GM12878 (cell line): ENCODE measurements around the gene KIF21B. TPM values are rescaled to one million over a fixed set of nuclear protein-coding genes. Genes with fewer than 3 reads are reported as not detected.

Experiments
- ATAC-seq: fragments of 200-7000 bp; cut with Tn5 transposase; 3 replicates; pipeline ENCODE4 v1.9.1; 2020; ENCODE audit warnings: mild to moderate bottlenecking, moderate library complexity
- BruUV-seq: library from RNA; stranded (reverse); fragments of 400-500 nt; replicated peaks from 2 replicates; lab custom pipeline; 2021; lab: Mats Ljungman, UMichigan
- CTCF ChIA-PET: fragments of 300-600 bp; sonication (Branson Sonifier 250); formaldehyde crosslinking; extraction: SDS; loops from one replicate; lab custom pipeline; 2021; ENCODE audit warnings: inconsistent platforms; lab: Yijun Ruan, JAX
- POLR2A ChIA-PET: fragments of 350-600 bp; formaldehyde crosslinking; extraction: SDS; loops from one replicate; lab custom pipeline; 2021; ENCODE audit warnings: inconsistent platforms; lab: Charles Lee
- RAD21 ChIA-PET: fragments of 300-600 bp; sonication (Branson Sonifier 250); formaldehyde crosslinking; loops from one replicate; lab custom pipeline; 2023; ENCODE audit warnings: antibody characterized with exemption; ENCODE audit not compliant: unreplicated experiment; lab: Charles Lee
- SMC1A ChIA-PET: fragments of 300-600 bp; sonication (Branson Sonifier 250); formaldehyde crosslinking; loops from one replicate; lab custom pipeline; 2023; ENCODE audit not compliant: unreplicated experiment, uncharacterized antibody; lab: Charles Lee
- DNase-seq: peaks from one replicate; pipeline ENCODE4 v3.0.0-alpha.2; 2011; ENCODE audit warnings: low read depth, low spot score
- FAIRE-seq: peaks from 3 replicates; lab custom pipeline; 2011; peaks lifted over from hg19 to GRCh38; lab: Jason Lieb, UNC
- H2AFZ ChIP-seq: 2 replicates; pipeline ENCODE4 v1.6.0; 2011; ENCODE audit warnings: low read depth, low read length, control low read depth; ENCODE audit not compliant: control insufficient read depth
- H3K27ac ChIP-seq: 2 replicates; pipeline ENCODE4 v1.5.1; 2011; ENCODE audit warnings: control low read depth; ENCODE audit not compliant: control insufficient read depth, insufficient read depth
- H3K27me3 ChIP-seq, 2 experiments: replicated peaks in 1 of 2; 2 replicates each; pipeline versions ENCODE4 v1.6.0 to v1.6.1; 2011; ENCODE audit warnings: low read length in 1 of 2; ENCODE audit not compliant: control insufficient read depth in 2 of 2, insufficient read depth in 2 of 2
- H3K36me3 ChIP-seq, 2 experiments: 2 replicates each; pipeline ENCODE4 v1.5.1; 2011; ENCODE audit warnings: low read length in 1 of 2; ENCODE audit not compliant: control insufficient read depth in 2 of 2, insufficient read depth in 2 of 2
- H3K4me1 ChIP-seq: 2 replicates; pipeline ENCODE4 v1.6.1; 2011; ENCODE audit warnings: mild to moderate bottlenecking, low read length, moderate library complexity, mixed read lengths; ENCODE audit not compliant: control insufficient read depth, insufficient read depth
- H3K4me2 ChIP-seq: 2 replicates; pipeline ENCODE4 v1.6.0; 2011; ENCODE audit warnings: control low read depth; ENCODE audit not compliant: control insufficient read depth, insufficient read depth
- H3K4me3 ChIP-seq: fragments of 200-600 bp; sonication (generic); 2 replicates; pipeline ENCODE4 v1.5.1; 2016
- H3K79me2 ChIP-seq: 2 replicates; pipeline ENCODE4 v1.6.0; 2011; ENCODE audit warnings: low read length; ENCODE audit not compliant: control insufficient read depth, insufficient read depth
- H3K9ac ChIP-seq: 2 replicates; pipeline ENCODE4 v1.8.0; 2011; ENCODE audit warnings: low read length, control low read depth, mixed read lengths; ENCODE audit not compliant: control insufficient read depth, insufficient read depth
- H3K9me3 ChIP-seq: replicated peaks from 3 replicates; pipeline ENCODE4 v1.5.1; 2011; ENCODE audit warnings: mild to moderate bottlenecking, low read length; ENCODE audit not compliant: control insufficient read depth, insufficient read depth
- H4K20me1 ChIP-seq: 2 replicates; pipeline ENCODE4 v1.6.0; 2011; ENCODE audit not compliant: control insufficient read depth, insufficient read depth
- ATF7 ChIP-seq: fragments of 450-650 bp; IDR thresholded peaks from 2 replicates; pipeline ENCODE4 v1.6.1; 2016; ENCODE audit warnings: low read depth, mild to moderate bottlenecking
- CEBPZ ChIP-seq: fragments of 150-350 bp; IDR thresholded peaks from 2 replicates; pipeline ENCODE4 v1.6.1; 2016; ENCODE audit warnings: low read depth, low read length
- ETV6 ChIP-seq, 2 experiments: fragments of 450-650 bp in 1 of 2; IDR thresholded peaks in 1 of 2; conservative IDR thresholded peaks in 1 of 2; 2 replicates each; pipeline ENCODE4 v1.6.1; 2014; ENCODE audit warnings: antibody characterized with exemption in 1 of 2, borderline replicate concordance in 1 of 2, low read depth in 1 of 2, mild to moderate bottlenecking in 1 of 2, moderate library complexity in 1 of 2
- FOXK2 ChIP-seq: fragments of 450-650 bp; IDR thresholded peaks from 2 replicates; pipeline ENCODE4 v1.6.1; 2017; ENCODE audit warnings: mild to moderate bottlenecking, moderate library complexity
- IKZF1 ChIP-seq: fragments of 450-650 bp; conservative IDR thresholded peaks from 2 replicates; pipeline ENCODE4 v1.6.1; 2017; ENCODE audit warnings: antibody characterized with exemption, mild to moderate bottlenecking
- JUNB ChIP-seq: IDR thresholded peaks from 2 replicates; pipeline ENCODE4 v1.6.1; 2016; ENCODE audit warnings: antibody characterized with exemption, mild to moderate bottlenecking
- REST ChIP-seq: IDR thresholded peaks from 2 replicates; pipeline ENCODE4 v1.6.1; 2012; ENCODE audit warnings: mild to moderate bottlenecking, low read depth, low read length
- SUZ12 ChIP-seq: fragments of 200-600 bp; sonication (generic); IDR thresholded peaks from one replicate; pipeline ENCODE4 v1.6.1; 2018; ENCODE audit warnings: antibody characterized with exemption, mild to moderate bottlenecking; ENCODE audit not compliant: unreplicated experiment
- WGBS: methylation state at CpG from one replicate; pipeline ENCODE4 v1.1.6; 2016; ENCODE audit warnings: low lambda C conversion rate; ENCODE audit not compliant: insufficient replicate concordance, insufficient coverage; ENCODE audit errors: missing lambda C conversion rate; 5-methylcytosine and 5-hydroxymethylcytosine counted together
- in situ Hi-C: fragments of 300-500 bp; cut with MboI; formaldehyde crosslinking; loops from 9 replicates; pipeline ENCODE4 v1.14.3; 2018; ENCODE audit warnings: mixed read lengths
- intact Hi-C: fragments of 100-400 bp; cut with micrococcal nuclease; formaldehyde crosslinking; loops from one replicate; pipeline ENCODE4 v1.14.2; 2022; ENCODE audit not compliant: unreplicated experiment
- polyA plus RNA-seq, 11 experiments: library from polyadenylated mRNA; depleted of rRNA in 4 of 11; unstranded in 6 of 11; stranded (reverse) in 5 of 11; fragments of >200 nt; fragmentation: Nextera tagmentation in 4 of 11; fragmentation: Illumina TruSeq in 1 of 11; extraction: Ambion mirVana in 4 of 11; extraction: Trizol in 1 of 11; gene quantifications; 1 replicate in 1 of 11; 2 replicates in 10 of 11; pipeline versions ENCODE4 v1.2.1 to v1.2.3, GENCODE V29; 2011 to 2016; ENCODE audit warnings: inconsistent platforms in 2 of 11, missing spikeins in 2 of 11, low read depth in 1 of 11
- total RNA-seq, 4 experiments: library from RNA; depleted of rRNA in 3 of 4; stranded (reverse); fragments of >200 nt in 3 of 4; fragmentation: Illumina TruSeq in 1 of 4; extraction: Trizol in 1 of 4; gene quantifications; 2 replicates each; pipeline versions ENCODE4 v1.2.1 to v1.2.3, GENCODE V29; 2013 to 2021

KIF21B gene
- total and polyA plus RNA-seq, 10 of the 15 experiments (the other 5 are each of a cell fraction or from before 2014, with no cell fraction given): 2.3 to 47.7 (median 12.6) TPM

GRCh38 chr1:200966934-200967333, 56.6 kb downstream of the KIF21B start:
- no peak for DNase-seq

More at GRCh38 chr1:200966934-200967333, 56.6 kb downstream of the KIF21B start:
- CTCF ChIA-PET: no interaction called here
- Histone ChIP-seq H3K4me3 (no peak overlapping the region), H3K27me3 (no peaks in the 10 kb centered on the region), H3K36me3 (no peaks in the 10 kb centered on the region; a peak in 3 of 4 replicates), H3K9ac (no peak overlapping the region), H3K9me3 (no peaks in the 10 kb centered on the region), H2AFZ (no peak overlapping the region), H3K4me2 (no peak overlapping the region), H4K20me1 (no peaks in the 10 kb centered on the region), H3K4me1 (peaks cover 23% of the 10 kb centered on the region), H3K27ac (no peak overlapping the region), H3K79me2 (no peaks in the 10 kb centered on the region)
- no TSS peak for BruUV-seq
- in situ Hi-C loops: loop anchor here (5.0 kb wide), 2 partner anchors 35 to 345 kb away; partner anchors contain the start of gene KIF14
- POLR2A ChIA-PET: no interaction called here
- RAD21 ChIA-PET: no interaction called here
- intact Hi-C loops: no loop called here
- no peak for FAIRE-seq
- SMC1A ChIA-PET: interaction anchor here (1.0 to 7.1 kb wide), 4 partner anchors 13 to 408 kb away, joined by 3 to 107 read pairs (median 3); partner anchors contain the start of gene INAVA
- TF ChIP-seq IKZF1: no peak
- TF ChIP-seq JUNB: no peak
- TF ChIP-seq ATF7: no peak
- no peak for TF ChIP-seq REST
- TF ChIP-seq CEBPZ: no peak
- no peak for TF ChIP-seq FOXK2
- no peak for TF ChIP-seq ETV6 (conservative IDR thresholded peaks at IDR 0.05 in 1 of 2, IDR thresholded peaks at IDR 0.05 in 1 of 2; ENCODE audit: borderline replicate concordance in 1 of 2, low read depth in 1 of 2)
- no peak for TF ChIP-seq SUZ12
- no peak for ATAC-seq
- WGBS: 97% methylated on average over 2 of the region's 2 CpGs
